ENCODE measurements around the gene BUB3.

Gene BUB3

GRCh38 chr10:123143825-123144168 lies 10.4 kb upstream of the BUB3 start:
- TF ChIP-seq CEBPB (IDR thresholded peaks at IDR 0.05): no peak
- TF ChIP-seq CREB1 (IDR thresholded peaks at IDR 0.05; ENCODE audit: low read depth): no peak
- TF ChIP-seq EGR1 (IDR thresholded peaks at IDR 0.05): no peak
- TF ChIP-seq FOXM1 (IDR thresholded peaks at IDR 0.05; ENCODE audit: borderline replicate concordance, low read depth): no peak
- TF ChIP-seq TCF12 (IDR thresholded peaks at IDR 0.05; ENCODE audit: low read depth): no peak
- TF ChIP-seq YY1 (IDR thresholded peaks at IDR 0.05; ENCODE audit: low read depth): no peak
- TF ChIP-seq TEAD4 (IDR thresholded peaks at IDR 0.05): no peak
- no peak for TF ChIP-seq EP300 (IDR thresholded peaks at IDR 0.05; ENCODE audit: borderline replicate concordance)
- no peak for TF ChIP-seq NFIC (IDR thresholded peaks at IDR 0.05)
- TF ChIP-seq USF1 (IDR thresholded peaks at IDR 0.05): no peak

- TF ChIP-seq EGR1 (IDR thresholded peaks at IDR 0.05): no peak
These were observed 9.3 kb upstream of the BUB3 start for GRCh38 chr10:123144697-123145541.

- TF ChIP-seq TCF12 (IDR thresholded peaks at IDR 0.05; ENCODE audit: low read depth): no peak
- no peak for TF ChIP-seq TAF1 (IDR thresholded peaks at IDR 0.05; ENCODE audit: low read depth)
These were observed 8.6 kb upstream of the BUB3 start for GRCh38 chr10:123145542-123146012.

GRCh38 chr10:123146013-123146893 lies 7.9 kb upstream of the BUB3 start:
- TF ChIP-seq TCF12 (IDR thresholded peaks at IDR 0.05; ENCODE audit: low read depth) (no peak), ZBTB7A (IDR thresholded peaks at IDR 0.05; ENCODE audit: low read depth) (no peak), REST (IDR thresholded peaks at IDR 0.05; ENCODE audit: low read depth) (no peak), YY1 (IDR thresholded peaks at IDR 0.05; ENCODE audit: low read depth) (no peak), USF1 (IDR thresholded peaks at IDR 0.05) (no peak), NFIC (IDR thresholded peaks at IDR 0.05) (no peak), CREB1 (IDR thresholded peaks at IDR 0.05; ENCODE audit: low read depth) (no peak)

GRCh38 chr10:123146894-123147634 lies 7.1 kb upstream of the BUB3 start:
- TF ChIP-seq EGR1 (IDR thresholded peaks at IDR 0.05): no peak
- no peak for TF ChIP-seq TAF1 (IDR thresholded peaks at IDR 0.05; ENCODE audit: low read depth)
- no peak for TF ChIP-seq TCF12 (IDR thresholded peaks at IDR 0.05; ENCODE audit: low read depth)
- no peak for TF ChIP-seq ZBTB7A (IDR thresholded peaks at IDR 0.05; ENCODE audit: low read depth)
- no peak for TF ChIP-seq YY1 (IDR thresholded peaks at IDR 0.05; ENCODE audit: low read depth)
- TF ChIP-seq CEBPB (IDR thresholded peaks at IDR 0.05): no peak
- TF ChIP-seq CREB1 (IDR thresholded peaks at IDR 0.05; ENCODE audit: low read depth): no peak
- TF ChIP-seq NFIC (IDR thresholded peaks at IDR 0.05): no peak

- TF ChIP-seq YY1 (IDR thresholded peaks at IDR 0.05; ENCODE audit: low read depth) (no peak), EGR1 (IDR thresholded peaks at IDR 0.05) (no peak), FOXM1 (IDR thresholded peaks at IDR 0.05; ENCODE audit: borderline replicate concordance, low read depth) (no peak), TAF1 (IDR thresholded peaks at IDR 0.05; ENCODE audit: low read depth) (no peak), MAX (IDR thresholded peaks at IDR 0.05) (peak; percentile 54; the same call in 1 of the 2 replicates), TEAD4 (IDR thresholded peaks at IDR 0.05) (no peak), USF1 (IDR thresholded peaks at IDR 0.05) (no peak)
These were observed 6.4 kb upstream of the BUB3 start, which contains the start of gene HMX2 for GRCh38 chr10:123147635-123148413. HMX2 (plus strand) TSS chr10:123148136; CDS start chr10:123148379, 243 bp downstream.

Measured in Ishikawa (cell line).